GM12878 (cell line): ENCODE measurements around the gene B4GALNT4. TPM values are rescaled to one million over a fixed set of nuclear protein-coding genes. Genes with fewer than 3 reads are reported as not detected.
A peak's percentile ranks its signal among the peaks of the same experiment; 100 is the strongest.

Source experiments
- ATAC-seq: fragments of 200-7000 bp; cut with Tn5 transposase; 3 replicates; pipeline ENCODE4 v1.9.1; 2020; ENCODE audit warnings: mild to moderate bottlenecking, moderate library complexity
- BruUV-seq: library from RNA; stranded (reverse); fragments of 400-500 nt; replicated peaks from 2 replicates; lab custom pipeline; 2021; lab: Mats Ljungman, UMichigan
- CTCF ChIA-PET: fragments of 300-600 bp; sonication (Branson Sonifier 250); formaldehyde crosslinking; extraction: SDS; loops from one replicate; lab custom pipeline; 2021; ENCODE audit warnings: inconsistent platforms; lab: Yijun Ruan, JAX
- POLR2A ChIA-PET: fragments of 350-600 bp; formaldehyde crosslinking; extraction: SDS; loops from one replicate; lab custom pipeline; 2021; ENCODE audit warnings: inconsistent platforms; lab: Charles Lee
- RAD21 ChIA-PET: fragments of 300-600 bp; sonication (Branson Sonifier 250); formaldehyde crosslinking; loops from one replicate; lab custom pipeline; 2023; ENCODE audit warnings: antibody characterized with exemption; ENCODE audit not compliant: unreplicated experiment; lab: Charles Lee
- SMC1A ChIA-PET: fragments of 300-600 bp; sonication (Branson Sonifier 250); formaldehyde crosslinking; loops from one replicate; lab custom pipeline; 2023; ENCODE audit not compliant: unreplicated experiment, uncharacterized antibody; lab: Charles Lee
- DNase-seq: peaks from one replicate; pipeline ENCODE4 v3.0.0-alpha.2; 2011; ENCODE audit warnings: low read depth, low spot score
- FAIRE-seq: peaks from 3 replicates; lab custom pipeline; 2011; peaks lifted over from hg19 to GRCh38; lab: Jason Lieb, UNC
- H2AFZ ChIP-seq: 2 replicates; pipeline ENCODE4 v1.6.0; 2011; ENCODE audit warnings: low read depth, low read length, control low read depth; ENCODE audit not compliant: control insufficient read depth
- H3K27ac ChIP-seq: 2 replicates; pipeline ENCODE4 v1.5.1; 2011; ENCODE audit warnings: control low read depth; ENCODE audit not compliant: control insufficient read depth, insufficient read depth
- H3K27me3 ChIP-seq, 2 experiments: replicated peaks in 1 of 2; 2 replicates each; pipeline versions ENCODE4 v1.6.0 to v1.6.1; 2011; ENCODE audit warnings: low read length in 1 of 2; ENCODE audit not compliant: control insufficient read depth in 2 of 2, insufficient read depth in 2 of 2
- H3K36me3 ChIP-seq, 2 experiments: 2 replicates each; pipeline ENCODE4 v1.5.1; 2011; ENCODE audit warnings: low read length in 1 of 2; ENCODE audit not compliant: control insufficient read depth in 2 of 2, insufficient read depth in 2 of 2
- H3K4me1 ChIP-seq: 2 replicates; pipeline ENCODE4 v1.6.1; 2011; ENCODE audit warnings: mild to moderate bottlenecking, low read length, moderate library complexity, mixed read lengths; ENCODE audit not compliant: control insufficient read depth, insufficient read depth
- H3K4me2 ChIP-seq: 2 replicates; pipeline ENCODE4 v1.6.0; 2011; ENCODE audit warnings: control low read depth; ENCODE audit not compliant: control insufficient read depth, insufficient read depth
- H3K4me3 ChIP-seq: fragments of 200-600 bp; sonication (generic); 2 replicates; pipeline ENCODE4 v1.5.1; 2016
- H3K79me2 ChIP-seq: 2 replicates; pipeline ENCODE4 v1.6.0; 2011; ENCODE audit warnings: low read length; ENCODE audit not compliant: control insufficient read depth, insufficient read depth
- H3K9ac ChIP-seq: 2 replicates; pipeline ENCODE4 v1.8.0; 2011; ENCODE audit warnings: low read length, control low read depth, mixed read lengths; ENCODE audit not compliant: control insufficient read depth, insufficient read depth
- H3K9me3 ChIP-seq: replicated peaks from 3 replicates; pipeline ENCODE4 v1.5.1; 2011; ENCODE audit warnings: mild to moderate bottlenecking, low read length; ENCODE audit not compliant: control insufficient read depth, insufficient read depth
- H4K20me1 ChIP-seq: 2 replicates; pipeline ENCODE4 v1.6.0; 2011; ENCODE audit not compliant: control insufficient read depth, insufficient read depth
- ASH2L ChIP-seq: fragments of 300-600, 200-600 bp; sonication (generic); IDR thresholded peaks from 2 replicates; pipeline ENCODE4 v1.6.1; 2017; ENCODE audit warnings: low read depth, mild to moderate bottlenecking, borderline replicate concordance
- CREM ChIP-seq: IDR thresholded peaks from 2 replicates; pipeline ENCODE4 v1.6.1; 2014; ENCODE audit warnings: antibody characterized with exemption, low read depth
- EED ChIP-seq: sonication (generic); IDR thresholded peaks from 2 replicates; pipeline ENCODE4 v1.6.1; 2016; ENCODE audit warnings: antibody characterized with exemption, low read depth
- FOXM1 ChIP-seq: IDR thresholded peaks from 2 replicates; pipeline ENCODE4 v1.6.1; 2012; ENCODE audit warnings: low read depth, mild to moderate bottlenecking, inconsistent platforms, low read length, moderate library complexity
- GABPA ChIP-seq: IDR thresholded peaks from 2 replicates; pipeline ENCODE4 v1.6.1; 2014; ENCODE audit warnings: antibody characterized with exemption, low read depth, mild to moderate bottlenecking, inconsistent platforms
- MYB ChIP-seq: fragments of 150-350 bp; IDR thresholded peaks from 2 replicates; pipeline ENCODE4 v1.6.1; 2014; ENCODE audit warnings: mild to moderate bottlenecking, low read depth, low read length, borderline replicate concordance
- NR2F1 ChIP-seq: fragments of 450-650 bp; conservative IDR thresholded peaks from 2 replicates; pipeline ENCODE4 v1.6.1; 2017; ENCODE audit warnings: mild to moderate bottlenecking
- RAD51 ChIP-seq: fragments of 450-650 bp; IDR thresholded peaks from 2 replicates; pipeline ENCODE4 v1.6.1; 2016; ENCODE audit warnings: moderate library complexity, mild to moderate bottlenecking, inconsistent platforms
- SIN3A ChIP-seq: IDR thresholded peaks from 2 replicates; pipeline ENCODE4 v1.6.1; 2012; ENCODE audit warnings: low read depth, low read length, improper control_type of control experiment
- SIX5 ChIP-seq: IDR thresholded peaks from 2 replicates; pipeline ENCODE4 v1.6.1; 2011; ENCODE audit warnings: mild to moderate bottlenecking, low read depth, low read length, moderate library complexity; ENCODE audit not compliant: severe bottlenecking
- SUZ12 ChIP-seq: fragments of 200-600 bp; sonication (generic); IDR thresholded peaks from one replicate; pipeline ENCODE4 v1.6.1; 2018; ENCODE audit warnings: antibody characterized with exemption, mild to moderate bottlenecking; ENCODE audit not compliant: unreplicated experiment
- ZNF274 ChIP-seq: IDR thresholded peaks from one replicate; pipeline ENCODE4 v1.8.0; 2011; ENCODE audit not compliant: insufficient read length, insufficient read depth
- WGBS: methylation state at CpG from one replicate; pipeline ENCODE4 v1.1.6; 2016; ENCODE audit warnings: low lambda C conversion rate; ENCODE audit not compliant: insufficient replicate concordance, insufficient coverage; ENCODE audit errors: missing lambda C conversion rate; 5-methylcytosine and 5-hydroxymethylcytosine counted together
- in situ Hi-C: fragments of 300-500 bp; cut with MboI; formaldehyde crosslinking; loops from 9 replicates; pipeline ENCODE4 v1.14.3; 2018; ENCODE audit warnings: mixed read lengths
- intact Hi-C: fragments of 100-400 bp; cut with micrococcal nuclease; formaldehyde crosslinking; loops from one replicate; pipeline ENCODE4 v1.14.2; 2022; ENCODE audit not compliant: unreplicated experiment
- polyA plus RNA-seq, 11 experiments: library from polyadenylated mRNA; depleted of rRNA in 4 of 11; unstranded in 6 of 11; stranded (reverse) in 5 of 11; fragments of >200 nt; fragmentation: Nextera tagmentation in 4 of 11; fragmentation: Illumina TruSeq in 1 of 11; extraction: Ambion mirVana in 4 of 11; extraction: Trizol in 1 of 11; gene quantifications; 1 replicate in 1 of 11; 2 replicates in 10 of 11; pipeline versions ENCODE4 v1.2.1 to v1.2.3, GENCODE V29; 2011 to 2016; ENCODE audit warnings: inconsistent platforms in 2 of 11, missing spikeins in 2 of 11, low read depth in 1 of 11
- total RNA-seq, 4 experiments: library from RNA; depleted of rRNA in 3 of 4; stranded (reverse); fragments of >200 nt in 3 of 4; fragmentation: Illumina TruSeq in 1 of 4; extraction: Trizol in 1 of 4; gene quantifications; 2 replicates each; pipeline versions ENCODE4 v1.2.1 to v1.2.3, GENCODE V29; 2013 to 2021
- TF ChIP-seq, protein P1 (sequence below): fragments of 450-650 bp; IDR thresholded peaks from 2 replicates; pipeline ENCODE4 v1.6.1; 2017; ENCODE audit warnings: borderline replicate concordance
- TF ChIP-seq, protein P2 (sequence below): fragments of 450-650 bp; IDR thresholded peaks from 2 replicates; pipeline ENCODE4 v1.6.1; 2017; ENCODE audit warnings: mild to moderate bottlenecking, moderate library complexity
- TF ChIP-seq, protein P3 (sequence below): IDR thresholded peaks from 2 replicates; pipeline ENCODE4 v1.6.1; 2011; ENCODE audit warnings: borderline replicate concordance, low read depth, mild to moderate bottlenecking, moderate library complexity, low read length; ENCODE audit not compliant: insufficient read depth, poor library complexity, severe bottlenecking
- TF ChIP-seq, protein P4 (sequence below): fragments of 450-650 bp; IDR thresholded peaks from 2 replicates; pipeline ENCODE4 v1.6.1; 2016; ENCODE audit warnings: mild to moderate bottlenecking

The B4GALNT4 gene
- total and polyA plus RNA-seq, 10 of the 15 experiments (the other 5 are each of a cell fraction or from before 2014, with no cell fraction given), result 0.04 to 0.82 (median 0.40) TPM; not detected in 6

DNA sequence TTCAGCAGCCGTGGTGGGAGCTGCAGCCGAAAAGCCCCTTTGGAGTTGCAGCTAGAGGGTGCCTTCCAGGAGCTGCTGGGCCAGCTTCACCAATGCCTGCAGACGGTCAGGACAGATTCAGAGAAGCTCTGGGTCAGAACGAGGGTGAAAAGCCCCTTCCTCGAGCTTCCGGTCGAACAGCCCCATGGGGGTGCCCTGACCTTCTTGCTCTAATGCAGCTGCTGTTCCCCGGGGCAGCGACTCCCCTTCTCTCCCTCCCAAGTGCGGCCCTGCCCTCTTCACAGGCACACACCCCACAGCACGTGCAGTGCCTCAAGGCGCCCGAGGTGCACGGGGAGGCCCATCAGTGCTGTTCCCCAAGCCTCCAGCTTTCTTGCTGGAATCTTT, 39.0 kb upstream of the B4GALNT4 start:
- ChIA-PET RAD21 (interaction anchor here (0.5 to 5.2 kb wide), 12 partner anchors 10 to 123 kb away, joined by 3 to 68 read pairs (median 6); partner anchors contain the start of genes BET1L and RIC8A), CTCF (interaction anchor here (0.8 to 5.4 kb wide), 11 partner anchors 10 to 119 kb away, joined by 3 to 43 read pairs (median 11); partner anchors contain the start of genes IFITM2 and PTDSS2), POLR2A (interaction anchor here (0.5 to 6.0 kb wide), 15 partner anchors 10 to 176 kb away, joined by 3 to 86 read pairs (median 11); partner anchors contain the start of genes BET1L, IFITM1 and RIC8A), SMC1A (interaction anchor here (0.9 to 4.5 kb wide), 11 partner anchors 10 to 92 kb away, joined by 3 to 44 read pairs (median 13); no protein-coding TSS in a partner anchor)
- H3K4me1 ChIP-seq, result peaks cover 51% of the 10 kb centered on the region
- ATAC-seq (peak; percentile 29), DNase-seq (no peak), FAIRE-seq (no peak)
- intact Hi-C loops (loop anchor here (2.0 kb wide), 1 partner anchor 15 kb away; the partner anchor contains the start of gene IFITM1), in situ Hi-C loops (no loop called here)
- H2AFZ ChIP-seq, result 0 out of 2 replicates have a peak overlapping the region, but pooled peaks have one; percentile 10
- H3K9ac ChIP-seq, result peak overlapping the region; percentile 44; the same call in 1 of the 2 replicates
- peak overlapping the region; percentile 89 for H3K4me2 ChIP-seq
- H3K9me3 ChIP-seq, result peaks cover 5% of the 10 kb centered on the region; the same call in 2 of the 3 replicates
- WGBS, result 16% methylated on average over 14 of the region's 14 CpGs
- no peak overlapping the region for H3K4me3 ChIP-seq
- BruUV-seq, result no TSS peak
- H3K79me2 ChIP-seq, result peaks cover 4% of the 10 kb centered on the region
- no peaks in the 10 kb centered on the region for H3K27me3 ChIP-seq
- H3K36me3 ChIP-seq, result no peaks in the 10 kb centered on the region
- peak overlapping the region; percentile 82 for H3K27ac ChIP-seq
- H4K20me1 ChIP-seq, result no peaks in the 10 kb centered on the region
- TF ChIP-seq EED, result 0 out of 2 replicates have a peak, but pooled peaks have one; percentile 14
- TF ChIP-seq MYB, result no peak
- no peak for TF ChIP-seq FOXM1
- no peak for TF ChIP-seq SUZ12
- no peak for TF ChIP-seq ZNF274
- TF ChIP-seq ASH2L, result no peak
- no peak for TF ChIP-seq CREM
- no peak for TF ChIP-seq SIX5
- no peak for TF ChIP-seq SIN3A
- TF ChIP-seq, protein P1, sequence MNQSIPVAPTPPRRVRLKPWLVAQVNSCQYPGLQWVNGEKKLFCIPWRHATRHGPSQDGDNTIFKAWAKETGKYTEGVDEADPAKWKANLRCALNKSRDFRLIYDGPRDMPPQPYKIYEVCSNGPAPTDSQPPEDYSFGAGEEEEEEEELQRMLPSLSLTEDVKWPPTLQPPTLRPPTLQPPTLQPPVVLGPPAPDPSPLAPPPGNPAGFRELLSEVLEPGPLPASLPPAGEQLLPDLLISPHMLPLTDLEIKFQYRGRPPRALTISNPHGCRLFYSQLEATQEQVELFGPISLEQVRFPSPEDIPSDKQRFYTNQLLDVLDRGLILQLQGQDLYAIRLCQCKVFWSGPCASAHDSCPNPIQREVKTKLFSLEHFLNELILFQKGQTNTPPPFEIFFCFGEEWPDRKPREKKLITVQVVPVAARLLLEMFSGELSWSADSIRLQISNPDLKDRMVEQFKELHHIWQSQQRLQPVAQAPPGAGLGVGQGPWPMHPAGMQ, result no peak
- TF ChIP-seq, protein P2, sequence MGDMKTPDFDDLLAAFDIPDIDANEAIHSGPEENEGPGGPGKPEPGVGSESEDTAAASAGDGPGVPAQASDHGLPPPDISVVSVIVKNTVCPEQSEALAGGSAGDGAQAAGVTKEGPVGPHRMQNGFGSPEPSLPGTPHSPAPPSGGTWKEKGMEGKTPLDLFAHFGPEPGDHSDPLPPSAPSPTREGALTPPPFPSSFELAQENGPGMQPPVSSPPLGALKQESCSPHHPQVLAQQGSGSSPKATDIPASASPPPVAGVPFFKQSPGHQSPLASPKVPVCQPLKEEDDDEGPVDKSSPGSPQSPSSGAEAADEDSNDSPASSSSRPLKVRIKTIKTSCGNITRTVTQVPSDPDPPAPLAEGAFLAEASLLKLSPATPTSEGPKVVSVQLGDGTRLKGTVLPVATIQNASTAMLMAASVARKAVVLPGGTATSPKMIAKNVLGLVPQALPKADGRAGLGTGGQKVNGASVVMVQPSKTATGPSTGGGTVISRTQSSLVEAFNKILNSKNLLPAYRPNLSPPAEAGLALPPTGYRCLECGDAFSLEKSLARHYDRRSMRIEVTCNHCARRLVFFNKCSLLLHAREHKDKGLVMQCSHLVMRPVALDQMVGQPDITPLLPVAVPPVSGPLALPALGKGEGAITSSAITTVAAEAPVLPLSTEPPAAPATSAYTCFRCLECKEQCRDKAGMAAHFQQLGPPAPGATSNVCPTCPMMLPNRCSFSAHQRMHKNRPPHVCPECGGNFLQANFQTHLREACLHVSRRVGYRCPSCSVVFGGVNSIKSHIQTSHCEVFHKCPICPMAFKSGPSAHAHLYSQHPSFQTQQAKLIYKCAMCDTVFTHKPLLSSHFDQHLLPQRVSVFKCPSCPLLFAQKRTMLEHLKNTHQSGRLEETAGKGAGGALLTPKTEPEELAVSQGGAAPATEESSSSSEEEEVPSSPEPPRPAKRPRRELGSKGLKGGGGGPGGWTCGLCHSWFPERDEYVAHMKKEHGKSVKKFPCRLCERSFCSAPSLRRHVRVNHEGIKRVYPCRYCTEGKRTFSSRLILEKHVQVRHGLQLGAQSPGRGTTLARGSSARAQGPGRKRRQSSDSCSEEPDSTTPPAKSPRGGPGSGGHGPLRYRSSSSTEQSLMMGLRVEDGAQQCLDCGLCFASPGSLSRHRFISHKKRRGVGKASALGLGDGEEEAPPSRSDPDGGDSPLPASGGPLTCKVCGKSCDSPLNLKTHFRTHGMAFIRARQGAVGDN, result peak; percentile 97
- no peak for TF ChIP-seq RAD51
- TF ChIP-seq, protein P3, sequence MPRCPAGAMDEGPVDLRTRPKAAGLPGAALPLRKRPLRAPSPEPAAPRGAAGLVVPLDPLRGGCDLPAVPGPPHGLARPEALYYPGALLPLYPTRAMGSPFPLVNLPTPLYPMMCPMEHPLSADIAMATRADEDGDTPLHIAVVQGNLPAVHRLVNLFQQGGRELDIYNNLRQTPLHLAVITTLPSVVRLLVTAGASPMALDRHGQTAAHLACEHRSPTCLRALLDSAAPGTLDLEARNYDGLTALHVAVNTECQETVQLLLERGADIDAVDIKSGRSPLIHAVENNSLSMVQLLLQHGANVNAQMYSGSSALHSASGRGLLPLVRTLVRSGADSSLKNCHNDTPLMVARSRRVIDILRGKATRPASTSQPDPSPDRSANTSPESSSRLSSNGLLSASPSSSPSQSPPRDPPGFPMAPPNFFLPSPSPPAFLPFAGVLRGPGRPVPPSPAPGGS, result no peak
- peak; percentile 38 for TF ChIP-seq NR2F1
- TF ChIP-seq GABPA, result no peak
- TF ChIP-seq, protein P4, sequence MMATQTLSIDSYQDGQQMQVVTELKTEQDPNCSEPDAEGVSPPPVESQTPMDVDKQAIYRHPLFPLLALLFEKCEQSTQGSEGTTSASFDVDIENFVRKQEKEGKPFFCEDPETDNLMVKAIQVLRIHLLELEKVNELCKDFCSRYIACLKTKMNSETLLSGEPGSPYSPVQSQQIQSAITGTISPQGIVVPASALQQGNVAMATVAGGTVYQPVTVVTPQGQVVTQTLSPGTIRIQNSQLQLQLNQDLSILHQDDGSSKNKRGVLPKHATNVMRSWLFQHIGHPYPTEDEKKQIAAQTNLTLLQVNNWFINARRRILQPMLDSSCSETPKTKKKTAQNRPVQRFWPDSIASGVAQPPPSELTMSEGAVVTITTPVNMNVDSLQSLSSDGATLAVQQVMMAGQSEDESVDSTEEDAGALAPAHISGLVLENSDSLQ, result no peak
